HG02610 (cell line): ENCODE measurements around the gene INSIG1.

Experiments used
- ATAC-seq: cut with Tn5 transposase; IDR thresholded peaks from one replicate; pipeline ENCODE4 v1.9.1; 2021; ENCODE audit warnings: mild to moderate bottlenecking, moderate library complexity; ENCODE audit not compliant: unreplicated experiment

The INSIG1 gene

GRCh38 chr7:155284496-155285274 lies 13.0 kb upstream of the INSIG1 start:
- ATAC-seq: no peak

- ATAC-seq: no peak
These were observed 12.3 kb upstream of the INSIG1 start for GRCh38 chr7:155285423-155285822.

DNA sequence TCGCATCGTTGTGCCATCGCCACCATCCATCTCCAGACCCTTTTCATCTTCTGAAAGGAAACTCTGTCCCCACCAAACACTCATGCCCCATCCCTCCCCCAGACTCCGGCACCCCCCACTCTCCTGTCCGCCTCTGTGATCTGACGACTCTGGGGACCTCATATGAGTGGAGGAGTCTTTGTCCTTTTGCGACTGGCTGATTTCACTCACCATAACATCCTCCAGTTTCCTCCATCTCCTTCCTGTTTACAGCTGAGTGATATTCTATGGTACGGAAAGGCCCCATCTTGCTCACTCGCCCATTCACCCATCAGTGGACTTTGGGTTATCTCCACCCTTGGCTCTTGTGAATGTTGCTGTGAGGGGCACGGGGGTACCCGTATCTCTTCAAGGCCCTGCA lies 11.8 kb upstream of the INSIG1 start:
- peak; percentile 34 for ATAC-seq

- ATAC-seq: no peak
These were observed 11.0 kb upstream of the INSIG1 start for GRCh38 chr7:155286686-155287085.

DNA sequence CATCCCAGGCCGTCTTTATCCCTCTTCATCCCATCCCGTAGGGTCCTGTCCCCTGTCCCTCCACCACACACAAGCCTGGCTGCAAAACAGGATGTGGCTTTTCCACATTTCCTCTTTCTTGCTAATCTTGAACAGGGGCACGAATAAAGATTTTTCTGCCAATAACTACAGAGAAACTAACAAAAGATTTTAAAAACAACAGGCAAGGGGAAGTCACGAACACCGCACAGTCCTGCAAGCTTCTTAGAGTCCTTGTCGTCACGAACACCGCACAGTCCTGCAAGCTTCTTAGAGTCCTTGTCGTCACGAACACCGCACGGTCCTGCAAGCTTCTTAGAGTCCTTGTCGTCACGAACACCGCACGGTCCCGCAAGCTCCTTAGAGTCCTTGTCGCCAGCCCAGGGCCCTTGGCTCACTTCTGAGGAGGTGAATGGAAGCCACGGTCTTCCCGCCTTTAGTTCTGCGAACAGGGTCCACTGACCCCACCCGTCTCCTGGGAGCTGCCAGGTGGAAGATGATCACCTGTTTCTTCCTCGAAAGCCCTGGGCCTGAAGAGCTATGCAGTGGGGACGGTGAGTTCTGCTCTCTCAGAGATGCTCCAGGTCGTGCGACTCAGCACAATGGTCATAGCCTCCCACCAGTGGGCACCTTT lies 10.3 kb upstream of the INSIG1 start:
- ATAC-seq: no peak

- no peak for ATAC-seq
These were observed 9.6 kb upstream of the INSIG1 start for GRCh38 chr7:155288055-155288454.

- no peak for ATAC-seq
These were observed 8.6 kb upstream of the INSIG1 start for GRCh38 chr7:155289107-155289506.

DNA sequence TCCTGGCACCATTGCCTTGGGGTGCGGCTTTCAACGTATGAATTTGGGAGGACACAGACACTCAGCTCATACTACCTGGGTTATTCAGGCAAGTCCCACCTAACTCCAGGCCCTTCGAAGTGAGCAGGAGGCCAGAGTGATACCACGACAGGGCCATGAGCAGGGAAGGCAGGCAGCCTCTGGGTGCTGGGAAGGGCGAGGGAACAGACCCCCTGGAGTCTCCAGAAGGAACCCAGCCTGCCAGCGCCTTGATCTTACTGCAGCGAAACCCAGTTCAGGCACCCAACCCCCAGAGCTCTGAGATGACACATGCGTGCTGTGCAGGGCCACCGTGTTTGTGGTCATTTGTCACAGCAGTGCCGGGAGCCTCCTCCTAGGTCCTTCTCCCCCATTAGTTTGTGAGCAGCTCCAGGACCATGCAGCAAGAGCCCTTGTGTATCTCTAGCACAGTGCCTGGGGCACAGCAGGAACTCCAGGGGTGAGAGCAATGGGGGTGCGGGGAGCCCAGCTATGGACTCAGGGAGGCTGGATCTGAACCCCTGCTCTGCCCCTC lies 7.7 kb upstream of the INSIG1 start:
- no peak for ATAC-seq

DNA sequence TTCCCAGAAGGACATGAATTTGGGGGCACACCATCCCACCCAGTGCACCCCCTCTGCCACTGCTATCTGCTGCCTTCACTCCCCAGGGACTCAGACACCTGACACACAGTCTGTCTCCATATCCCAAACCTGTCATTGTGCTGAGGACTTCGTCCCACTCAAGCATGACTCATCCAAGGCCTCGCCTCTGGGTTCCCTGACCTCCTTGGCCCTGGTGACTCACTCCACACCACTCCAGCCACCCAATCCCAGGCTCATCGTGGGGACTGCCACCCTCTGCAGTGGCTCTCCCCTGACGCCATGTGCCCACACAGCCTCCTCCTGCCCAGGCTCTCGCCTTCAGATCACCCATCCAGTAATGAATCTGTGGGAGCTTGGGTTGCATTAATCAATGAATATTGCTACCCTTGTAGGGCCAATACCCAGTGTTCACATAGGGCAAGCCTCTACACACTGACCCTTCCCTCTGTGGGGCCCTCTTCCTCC lies 6.6 kb upstream of the INSIG1 start:
- no peak for ATAC-seq

GRCh38 chr7:155291729-155292128 lies 5.9 kb upstream of the INSIG1 start:
- no peak for ATAC-seq

DNA sequence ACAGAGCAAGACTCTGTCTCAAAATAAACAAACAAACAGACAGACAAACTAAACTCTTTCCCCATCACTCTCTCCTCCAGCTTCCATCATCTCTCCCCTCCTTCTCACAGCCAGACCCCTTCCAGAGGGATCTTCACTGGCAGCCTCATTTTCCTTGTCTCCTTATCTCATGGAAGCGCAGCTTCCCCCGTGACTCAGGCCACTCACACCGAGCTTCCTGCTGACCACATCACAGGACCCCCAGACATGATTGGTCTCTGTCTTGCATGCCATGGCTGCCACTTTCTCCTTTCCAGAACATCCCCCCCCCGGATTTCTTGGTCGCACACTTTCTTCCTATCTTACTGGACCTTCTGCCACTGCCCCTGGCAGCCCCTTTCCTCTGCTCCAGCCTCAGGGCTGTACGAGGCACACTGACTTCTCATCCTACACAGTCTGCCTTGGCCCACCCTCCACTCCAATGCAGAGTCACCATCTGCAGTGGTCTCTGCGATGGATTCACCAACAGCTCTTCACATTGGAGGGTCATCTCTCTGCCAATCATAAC lies 4.9 kb upstream of the INSIG1 start:
- no peak for ATAC-seq

GRCh38 chr7:155293721-155294510 lies 3.8 kb upstream of the INSIG1 start:
- ATAC-seq: no peak

DNA sequence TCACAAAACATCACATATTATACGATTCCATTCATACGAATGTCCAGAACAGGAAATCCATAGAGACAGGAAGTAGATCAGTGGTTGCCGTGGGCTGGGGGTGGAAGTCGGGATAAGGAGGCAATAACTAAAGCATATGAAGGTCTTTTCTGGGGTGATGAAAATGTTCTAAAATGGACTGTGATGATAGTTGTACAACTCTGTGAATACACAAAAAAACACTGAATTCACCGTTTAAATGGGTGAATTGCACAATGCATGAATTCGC lies 3.2 kb upstream of the INSIG1 start:
- no peak for ATAC-seq

- no peak for ATAC-seq
These were observed 2.2 kb upstream of the INSIG1 start for GRCh38 chr7:155295511-155295910.

- no peak for ATAC-seq
These were observed 1.5 kb upstream of the INSIG1 start for GRCh38 chr7:155296006-155296787.

GRCh38 chr7:155296788-155297516 lies 726 bp upstream of the INSIG1 start:
- peak; percentile 36 for ATAC-seq

GRCh38 chr7:155298288-155298833 lies 683 bp downstream of the INSIG1 start:
- no peak for ATAC-seq

DNA sequence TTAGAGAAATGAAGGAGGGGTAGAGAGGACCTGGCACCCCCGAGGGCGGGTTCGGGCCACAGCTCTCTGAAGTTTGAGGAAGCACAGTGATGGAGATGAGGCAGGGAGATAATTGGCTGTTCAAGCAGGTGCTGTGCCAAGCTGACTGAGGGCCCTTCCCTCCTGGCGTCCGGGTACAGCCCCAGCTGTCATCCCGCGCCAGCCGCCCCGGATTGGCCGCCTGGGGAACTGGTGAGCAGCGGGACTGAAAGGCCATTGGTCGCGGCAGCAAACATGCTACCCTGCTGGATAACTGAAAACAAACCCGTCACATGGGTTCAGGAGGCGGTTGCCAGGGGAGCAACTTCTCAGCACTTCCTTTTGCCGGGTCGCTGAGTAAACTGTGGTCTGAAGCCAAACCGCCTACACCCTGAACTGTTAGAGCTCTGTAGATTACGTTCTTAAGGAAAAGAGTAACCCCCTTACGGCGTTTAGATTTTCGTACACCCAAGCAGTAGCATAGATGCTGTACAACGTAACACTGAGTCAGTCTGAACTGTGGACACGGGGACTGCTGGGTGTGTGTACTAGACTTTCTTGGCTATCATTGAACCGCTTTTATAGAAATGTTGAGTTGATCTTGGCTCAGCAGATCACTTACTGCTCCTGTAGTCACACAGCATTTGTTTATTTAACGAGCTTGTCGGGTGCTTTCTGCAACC lies 1.3 kb downstream of the INSIG1 start:
- ATAC-seq: peak; percentile 70
